Muscle of back (tissue), 11 donors: Measurements from ENCODE around the gene SEC14L5. TPM values are rescaled to one million over a fixed set of nuclear protein-coding genes. Genes with fewer than 3 reads are reported as not detected.
A peak's percentile ranks its signal among the peaks of the same experiment; 100 is the strongest.
"Not testable (repeated sequence)": the region's sequence is repeated elsewhere in the genome, so short reads cannot be mapped to it uniquely, and the experiment has no call there.

ENCODE experiments used
- DNase-seq, 3 donors: peaks; one replicate each; pipeline versions ENCODE4 v3.0.0 to v3.0.0-alpha.2; 2013
- polyA plus RNA-seq, 10 donors: library from polyadenylated mRNA; unstranded; fragments of 120-200 nt; gene quantifications; one replicate each; pipeline ENCODE4 v1.2.1, GENCODE V29; 2013; ENCODE audit not compliant: insufficient read length in 10 of 10

SEC14L5 gene
- polyA plus RNA-seq, 10 donors: 0.52 to 1.3 (median 0.80) TPM

- DNase-seq: peak in 1 of 3 donors; percentile 15
These were observed 78.4 kb downstream of the SEC14L5 start for GRCh38 chr16:5036228-5037156.

- DNase-seq: no peak
These were observed 82.3 kb downstream of the SEC14L5 start for GRCh38 chr16:5040451-5040850.

- DNase-seq: no peak
These were observed 83.5 kb downstream of the SEC14L5 start for GRCh38 chr16:5041600-5042133.

- no peak for DNase-seq
These were observed 84.5 kb downstream of the SEC14L5 start for GRCh38 chr16:5042574-5043171.

GRCh38 chr16:5044011-5044540 is 85.9 kb downstream of the SEC14L5 start:
- DNase-seq: no peak

- not testable (repeated sequence) for DNase-seq
These were observed 86.5 kb downstream of the SEC14L5 start for GRCh38 chr16:5044581-5044980.

- DNase-seq: no peak
These were observed 87.5 kb downstream of the SEC14L5 start for GRCh38 chr16:5045499-5046115.

- DNase-seq: no peak
These were observed 88.8 kb downstream of the SEC14L5 start for GRCh38 chr16:5046914-5047313.

- no peak for DNase-seq
These were observed 97.0 kb downstream of the SEC14L5 start for GRCh38 chr16:5054876-5055865.

- DNase-seq: no peak
These were observed 98.2 kb downstream of the SEC14L5 start for GRCh38 chr16:5056352-5056751.

GRCh38 chr16:5058476-5058875 is 100.3 kb downstream of the SEC14L5 start:
- DNase-seq: no peak

GRCh38 chr16:5059386-5060072 is 101.4 kb downstream of the SEC14L5 start:
- DNase-seq: no peak

GRCh38 chr16:5060073-5060641 is 102.0 kb downstream of the SEC14L5 start:
- no peak for DNase-seq

- no peak for DNase-seq
These were observed 103.9 kb downstream of the SEC14L5 start for GRCh38 chr16:5062051-5062450.

GRCh38 chr16:5062790-5063765 is 104.9 kb downstream of the SEC14L5 start:
- DNase-seq: no peak

- DNase-seq: no peak
These were observed 106.8 kb downstream of the SEC14L5 start for GRCh38 chr16:5064915-5065314.

GRCh38 chr16:5065326-5065725 is 107.2 kb downstream of the SEC14L5 start:
- DNase-seq: no peak

GRCh38 chr16:5065813-5066212 is 107.7 kb downstream of the SEC14L5 start, which contains the start of gene C16orf89:
TSS of gene C16orf89 (minus strand) at chr16:5065956. CDS start at chr16:5065908, 48 bp downstream.
- no peak for DNase-seq
